Superior temporal gyrus (tissue), 1 donor: Measurements from ENCODE around the gene AKR1C8.
"Not testable (repeated sequence)": the region's sequence is repeated elsewhere in the genome, so short reads cannot be mapped to it uniquely, and the experiment has no call there.

Experiments used
- DNase-seq: peaks from one replicate; pipeline ENCODE4 v3.0.0-alpha.2; 2016; ENCODE audit errors: extremely low spot score

AKR1C8 gene

GRCh38 chr10:5168897-5169420 is 16.0 kb downstream of the AKR1C8 start:
- DNase-seq: no peak

- no peak for DNase-seq
Measured at GRCh38 chr10:5165738-5166137, 19.2 kb downstream of the AKR1C8 start.

GRCh38 chr10:5163487-5163886 is 21.5 kb downstream of the AKR1C8 start:
- no peak for DNase-seq

- no peak for DNase-seq
Measured at GRCh38 chr10:5159126-5159525, 25.8 kb downstream of the AKR1C8 start.

GRCh38 chr10:5157501-5157900 is 27.4 kb downstream of the AKR1C8 start:
- DNase-seq: no peak

GRCh38 chr10:5155951-5156350 is 29.0 kb downstream of the AKR1C8 start:
- no peak for DNase-seq

GRCh38 chr10:5151076-5151475 is 33.9 kb downstream of the AKR1C8 start:
- DNase-seq: no peak

GRCh38 chr10:5148678-5149032 is 36.3 kb downstream of the AKR1C8 start:
- DNase-seq: no peak

GRCh38 chr10:5147981-5148677 is 36.8 kb downstream of the AKR1C8 start:
- DNase-seq: no peak

GRCh38 chr10:5147255-5147980 is 37.5 kb downstream of the AKR1C8 start:
- no peak for DNase-seq

GRCh38 chr10:5146920-5147254 is 38.1 kb downstream of the AKR1C8 start:
- DNase-seq: no peak

GRCh38 chr10:5143137-5143536 is 41.8 kb downstream of the AKR1C8 start:
- no peak for DNase-seq

GRCh38 chr10:5142199-5142598 is 42.8 kb downstream of the AKR1C8 start:
- DNase-seq: no peak

GRCh38 chr10:5137699-5138098 is 47.3 kb downstream of the AKR1C8 start:
- not testable (repeated sequence) for DNase-seq

GRCh38 chr10:5136468-5137087 is 48.4 kb downstream of the AKR1C8 start:
- no peak for DNase-seq

- DNase-seq: no peak
Measured at GRCh38 chr10:5135581-5135980, 49.4 kb downstream of the AKR1C8 start.

- DNase-seq: no peak
Measured at GRCh38 chr10:5125315-5126044, 59.5 kb downstream of the AKR1C8 start.

- no peak for DNase-seq
Measured at GRCh38 chr10:5123886-5124285, 61.1 kb downstream of the AKR1C8 start.

- DNase-seq: not testable (repeated sequence)
Measured at GRCh38 chr10:5119997-5120396, 65.0 kb downstream of the AKR1C8 start.

GRCh38 chr10:5117026-5117425 is 67.9 kb downstream of the AKR1C8 start:
- no peak for DNase-seq

- no peak for DNase-seq
Measured at GRCh38 chr10:5116621-5117020, 68.3 kb downstream of the AKR1C8 start.

- DNase-seq: not testable (repeated sequence)
Measured at GRCh38 chr10:5109861-5110260, 75.1 kb downstream of the AKR1C8 start.
